Endothelial cell of umbilical vein (primary cell): ENCODE measurements around the gene ZNF488. TPM values are rescaled to one million over a fixed set of nuclear protein-coding genes. Genes with fewer than 3 reads are reported as not detected.

Source experiments
- BruUV-seq: library from RNA; stranded (reverse); fragments of 400-500 nt; replicated peaks from 2 replicates; lab custom pipeline; 2021; lab: Mats Ljungman, UMichigan
- CTCF ChIA-PET: fragments of 300-600, 350-600 bp; sonication (Branson Sonifier 250); formaldehyde crosslinking; loops from one replicate; lab custom pipeline; 2021; ENCODE audit warnings: antibody characterized with exemption, inconsistent platforms; lab: Charles Lee
- POLR2A ChIA-PET: fragments of 300-600, 350-600 bp; sonication (Branson Sonifier 250); formaldehyde crosslinking; loops from one replicate; lab custom pipeline; 2021; ENCODE audit warnings: antibody characterized with exemption, inconsistent platforms; lab: Charles Lee
- DNase-seq: peaks from one replicate; pipeline ENCODE4 v3.0.0-alpha.2; 2011; ENCODE audit warnings: low read depth, low spot score
- FAIRE-seq: peaks from 2 replicates; lab custom pipeline; 2011; peaks lifted over from hg19 to GRCh38; lab: Jason Lieb, UNC
- H2AFZ ChIP-seq: 2 replicates; pipeline ENCODE4 v1.6.0; 2012; ENCODE audit warnings: low read depth, low read length, control low read depth, inconsistent platforms
- H3K27ac ChIP-seq: 2 replicates; pipeline ENCODE4 v1.5.1; 2011; ENCODE audit warnings: low read depth, mild to moderate bottlenecking, control low read depth, low read length, moderate library complexity; ENCODE audit not compliant: insufficient read depth
- H3K27me3 ChIP-seq, 2 experiments: 2 replicates each; pipeline versions ENCODE4 v1.6.0 to v1.6.1; 2011; ENCODE audit warnings: low read length in 2 of 2, mixed read lengths in 1 of 2; ENCODE audit not compliant: control insufficient read depth in 2 of 2, insufficient read depth in 2 of 2
- H3K36me3 ChIP-seq, 2 experiments: 2 replicates in 1 of 2; 3 replicates in 1 of 2; pipeline ENCODE4 v1.5.1; 2011; ENCODE audit warnings: low read length in 2 of 2, mild to moderate bottlenecking in 1 of 2, moderate library complexity in 1 of 2; ENCODE audit not compliant: control insufficient read depth in 2 of 2, insufficient read depth in 2 of 2; ENCODE audit errors: extremely low read depth in 1 of 2
- H3K4me1 ChIP-seq: 3 replicates; pipeline ENCODE4 v1.5.1; 2011; ENCODE audit warnings: mild to moderate bottlenecking, low read length; ENCODE audit not compliant: control insufficient read depth, insufficient read depth; ENCODE audit errors: extremely low read depth
- H3K4me2 ChIP-seq: 2 replicates; pipeline ENCODE4 v1.6.1; 2011; ENCODE audit warnings: low read length, control low read depth, mixed read lengths; ENCODE audit not compliant: insufficient read depth
- H3K4me3 ChIP-seq, 3 experiments: fragments of 200-600 bp in 1 of 3; sonication (generic), shearing (Covaris generic) in 1 of 3; replicated peaks in 1 of 3; 2 replicates each; pipeline ENCODE4 v1.5.1; 2011 to 2016; ENCODE audit warnings: control low read depth in 3 of 3, low read length in 3 of 3, mild to moderate bottlenecking in 2 of 3, inconsistent platforms in 1 of 3, low read depth in 1 of 3, moderate library complexity in 1 of 3; ENCODE audit not compliant: insufficient read depth in 1 of 3
- H3K79me2 ChIP-seq: 2 replicates; pipeline ENCODE4 v1.6.0; 2012; ENCODE audit warnings: low read length, inconsistent platforms; ENCODE audit not compliant: control insufficient read depth, insufficient read depth
- H3K9ac ChIP-seq: replicated peaks from 2 replicates; pipeline ENCODE3; 2011; ENCODE audit warnings: low read length, control low read depth; ENCODE audit not compliant: insufficient read depth; ENCODE audit errors: extremely low read depth
- H3K9me1 ChIP-seq: replicated peaks from 3 replicates; pipeline ENCODE4 v1.6.0; 2011; ENCODE audit warnings: mild to moderate bottlenecking, low read length; ENCODE audit not compliant: control insufficient read depth, insufficient read depth; ENCODE audit errors: extremely low read depth
- H3K9me3 ChIP-seq: replicated peaks from 2 replicates; pipeline ENCODE4 v1.5.1; 2012; ENCODE audit warnings: low read length, inconsistent platforms; ENCODE audit not compliant: control insufficient read depth, insufficient read depth
- H4K20me1 ChIP-seq: replicated peaks from 2 replicates; pipeline ENCODE3; 2011; ENCODE audit warnings: mild to moderate bottlenecking, low read length; ENCODE audit not compliant: control insufficient read depth, insufficient read depth; ENCODE audit errors: extremely low read depth
- CTCF ChIP-seq, 2 donors: IDR thresholded peaks; 1 replicate in 1 of 2; 2 replicates in 1 of 2; pipeline ENCODE4 v1.5.1; 2011; ENCODE audit warnings: low read length in 2 of 2, mild to moderate bottlenecking in 2 of 2, moderate library complexity in 2 of 2, control low read depth in 1 of 2, inconsistent platforms in 1 of 2, low read depth in 1 of 2; ENCODE audit not compliant: insufficient read depth in 1 of 2; ENCODE audit errors: extremely low read depth in 1 of 2
- FOS ChIP-seq: IDR thresholded peaks from 2 replicates; pipeline ENCODE4 v1.6.1; 2011; ENCODE audit warnings: mild to moderate bottlenecking, low read length, moderate library complexity, borderline replicate concordance; ENCODE audit not compliant: insufficient read depth
- GATA2 ChIP-seq: IDR thresholded peaks from 2 replicates; pipeline ENCODE4 v1.7.0; 2011; ENCODE audit warnings: low read depth, mild to moderate bottlenecking, moderate library complexity, mixed read lengths, low read length; ENCODE audit not compliant: insufficient read length, insufficient read depth
- JUN ChIP-seq: IDR thresholded peaks from 2 replicates; pipeline ENCODE4 v1.6.1; 2011; ENCODE audit warnings: borderline replicate concordance, low read depth; ENCODE audit not compliant: insufficient read length, insufficient read depth
- MYC ChIP-seq: IDR thresholded peaks from one replicate; pipeline ENCODE4 v1.6.1; 2011; ENCODE audit warnings: mild to moderate bottlenecking, low read depth, low read length
- dilution Hi-C: fragments of 300-500 bp; cut with MboI; formaldehyde crosslinking; loops from one replicate; pipeline ENCODE4 v1.15.0; 2019; ENCODE audit warnings: low sequenced_read_pairs; ENCODE audit not compliant: extremely low pct_ligation_motif_present
- intact Hi-C: fragments of 100-400 bp; cut with micrococcal nuclease; formaldehyde crosslinking; loops from one replicate; pipeline ENCODE4 v1.10.0; 2022
- polyA plus RNA-seq, 4 experiments: library from polyadenylated mRNA; depleted of rRNA in 3 of 4; stranded (reverse) in 3 of 4; unstranded in 1 of 4; fragments of >200 nt; gene quantifications; 2 replicates each; pipeline versions ENCODE4 v1.2.1 to v1.2.3, GENCODE V29; 2011 to 2012; ENCODE audit warnings: missing spikeins in 1 of 4
- total RNA-seq: library from RNA; stranded (reverse); gene quantifications from 2 replicates; pipeline ENCODE4 v1.2.3, GENCODE V29; 2021
- TF ChIP-seq, protein P1 (sequence below): IDR thresholded peaks from 2 replicates; pipeline ENCODE4 v1.6.1; 2011; ENCODE audit not compliant: insufficient read depth, insufficient read length

The ZNF488 gene
- total and polyA plus RNA-seq, 2 donors (not counting 3 experiments of a cell fraction or from before 2014, with no cell fraction given): 0.21 to 0.38 TPM

DNA sequence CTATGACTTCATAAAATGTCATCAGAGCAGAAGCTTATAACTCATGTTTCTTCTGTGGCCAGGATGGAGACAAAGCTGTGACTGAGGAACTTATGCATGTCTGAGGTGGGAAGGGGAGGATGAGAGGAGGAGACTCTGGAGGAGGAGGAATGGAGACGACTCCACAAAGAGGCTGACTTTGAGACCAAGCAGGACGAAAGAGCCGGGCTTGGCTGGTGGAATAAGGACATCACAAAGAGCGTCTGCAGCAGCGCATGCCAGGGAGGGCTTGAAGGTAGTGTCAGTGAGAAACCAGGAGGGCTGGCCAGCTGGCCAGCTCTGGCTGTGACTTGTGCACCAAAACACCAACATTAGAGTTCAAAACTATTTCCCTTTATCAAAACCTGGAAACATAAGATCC lies 68.0 kb downstream of the ZNF488 start:
- Histone ChIP-seq H3K27me3 (no peaks in the 10 kb centered on the region), H3K4me2 (no peak overlapping the region), H4K20me1 (no peaks in the 10 kb centered on the region), H3K4me3 (no peak overlapping the region), H3K36me3 (no peaks in the 10 kb centered on the region), H3K9ac (no peak overlapping the region), H3K79me2 (no peaks in the 10 kb centered on the region), H3K9me1 (no peaks in the 10 kb centered on the region), H2AFZ (no peak overlapping the region), H3K9me3 (no peaks in the 10 kb centered on the region), H3K27ac (no peak overlapping the region), H3K4me1 (no peaks in the 10 kb centered on the region)
- dilution Hi-C loops: no loop called here
- TF ChIP-seq JUN (no peak), GATA2 (no peak), MYC (no peak), FOS (no peak), CTCF (IDR thresholded peaks at IDR 0.05; ENCODE audit: extremely low read depth in 1 of 2, insufficient read depth in 1 of 2, low read depth in 1 of 2, low read length in 2 of 2) (no peak)
- TF ChIP-seq, protein P1, sequence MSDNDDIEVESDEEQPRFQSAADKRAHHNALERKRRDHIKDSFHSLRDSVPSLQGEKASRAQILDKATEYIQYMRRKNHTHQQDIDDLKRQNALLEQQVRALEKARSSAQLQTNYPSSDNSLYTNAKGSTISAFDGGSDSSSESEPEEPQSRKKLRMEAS: no peak
- FAIRE-seq: no peak
- intact Hi-C loops: no loop called here
- CTCF ChIA-PET: interaction anchor here (0.9 to 1.9 kb wide), 2 partner anchors 269 to 291 kb away, joined by 3 to 6 read pairs; no protein-coding TSS in a partner anchor
- BruUV-seq: no TSS peak
- POLR2A ChIA-PET: no interaction called here
- no peak for DNase-seq

Other genes with a start within 250 kb of the ZNF488 start
- not detected in 2 replicates for gene GDF10, start 84.1 kb downstream of the ZNF488 start, total RNA-seq
- not detected in 2 replicates for gene GDF10, start 84.1 kb downstream of the ZNF488 start, polyA plus RNA-seq
- gene GDF2, start 61.8 kb downstream of the ZNF488 start, total RNA-seq: not detected in 2 replicates
- gene GDF2, start 61.8 kb downstream of the ZNF488 start, polyA plus RNA-seq: not detected in 2 replicates
- not detected in 2 replicates for gene RBP3, start 35.9 kb downstream of the ZNF488 start, total RNA-seq
- not detected in 2 replicates for gene RBP3, start 35.9 kb downstream of the ZNF488 start, polyA plus RNA-seq
- not detected in 2 replicates for gene ANXA8, start 99.8 kb upstream of the ZNF488 start, total RNA-seq
- gene ANXA8, start 99.8 kb upstream of the ZNF488 start, polyA plus RNA-seq: not detected in 2 replicates
- gene FAM25G, start 107.4 kb upstream of the ZNF488 start, total RNA-seq: not detected in 2 replicates
- not detected in 2 replicates for gene FAM25G, start 107.4 kb upstream of the ZNF488 start, polyA plus RNA-seq
- 8.9 and 14.4 TPM in 2 replicates for gene AGAP9, start 139.3 kb upstream of the ZNF488 start, total RNA-seq
- gene AGAP9, start 139.3 kb upstream of the ZNF488 start, polyA plus RNA-seq: 9.6 and 9.9 TPM in 2 replicates